GM12878 (cell line): ENCODE data around the gene CFHR5.

Experiments used
- CREB1 ChIP-seq: IDR thresholded peaks from 2 replicates; pipeline ENCODE4 v1.6.1; 2012; ENCODE audit warnings: low read depth, mild to moderate bottlenecking, inconsistent platforms
- CTCF ChIP-seq, 3 experiments: IDR thresholded peaks in 2 of 3; conservative IDR thresholded peaks in 1 of 3; 2 replicates each; pipeline ENCODE4 v1.5.1; 2011; ENCODE audit warnings: low read depth in 3 of 3, low read length in 3 of 3, mild to moderate bottlenecking in 3 of 3, control low read depth in 2 of 3, moderate library complexity in 2 of 3, inconsistent platforms in 1 of 3, mixed read lengths in 1 of 3; ENCODE audit not compliant: control insufficient read depth in 2 of 3, insufficient read depth in 1 of 3; ENCODE audit errors: extremely low read depth in 1 of 3
- CUX1 ChIP-seq: IDR thresholded peaks from 2 replicates; pipeline ENCODE4 v1.6.1; 2012; ENCODE audit warnings: improper control_type of control experiment, low read depth, low read length; ENCODE audit not compliant: insufficient replicate concordance
- E2F4 ChIP-seq: IDR thresholded peaks from 2 replicates; pipeline ENCODE4 v1.6.1; 2012; ENCODE audit warnings: low read depth, low read length, improper control_type of control experiment
- HDAC2 ChIP-seq: fragments of 200-600 bp; sonication (generic); IDR thresholded peaks from 2 replicates; pipeline ENCODE4 v1.6.1; 2017
- JUND ChIP-seq: IDR thresholded peaks from 2 replicates; pipeline ENCODE4 v1.6.1; 2012; ENCODE audit warnings: low read depth, mild to moderate bottlenecking, low read length, improper control_type of control experiment, moderate library complexity
- POLR2A ChIP-seq: IDR thresholded peaks from 2 replicates; pipeline ENCODE4 v1.6.1; 2011; ENCODE audit warnings: low read depth, mild to moderate bottlenecking, low read length
- POLR2AphosphoS5 ChIP-seq: IDR thresholded peaks from 2 replicates; pipeline ENCODE4 v1.6.1; 2011; ENCODE audit warnings: mild to moderate bottlenecking, low read length, inconsistent platforms
- RFX5 ChIP-seq: IDR thresholded peaks from 2 replicates; pipeline ENCODE4 v1.6.1; 2011; ENCODE audit warnings: low read depth, low read length, improper control_type of control experiment
- SP1 ChIP-seq: IDR thresholded peaks from one replicate; pipeline ENCODE4 v1.6.1; 2011; ENCODE audit warnings: low read depth, low read length
- SRF ChIP-seq, 2 experiments: IDR thresholded peaks; 2 replicates each; pipeline ENCODE4 v1.6.1; 2011; ENCODE audit warnings: low read depth in 2 of 2, low read length in 2 of 2, mild to moderate bottlenecking in 1 of 2, moderate library complexity in 1 of 2
- TCF3 ChIP-seq: IDR thresholded peaks from 2 replicates; pipeline ENCODE4 v1.6.1; 2012; ENCODE audit warnings: low read depth, mild to moderate bottlenecking, low read length, borderline replicate concordance; ENCODE audit not compliant: insufficient read depth

- TF ChIP-seq JUND, result no peak
- TF ChIP-seq CTCF (IDR thresholded peaks at IDR 0.05 in 2 of 3, conservative IDR thresholded peaks at IDR 0.05 in 1 of 3; ENCODE audit: control insufficient read depth in 2 of 3, extremely low read depth in 1 of 3, insufficient read depth in 1 of 3, low read depth in 3 of 3, low read length in 3 of 3), result no peak
- TF ChIP-seq CREB1, result no peak
- TF ChIP-seq CUX1, result no peak
- no peak for TF ChIP-seq POLR2A
- no peak for TF ChIP-seq RFX5
- TF ChIP-seq E2F4, result no peak
- TF ChIP-seq TCF3, result no peak
- no peak for TF ChIP-seq SRF (IDR thresholded peaks at IDR 0.05; ENCODE audit: low read depth in 2 of 2, low read length in 2 of 2)
- no peak for TF ChIP-seq SP1
- no peak for TF ChIP-seq POLR2AphosphoS5
- no peak for TF ChIP-seq HDAC2
Observed at GRCh38 chr1:197003132-197003531, 25.8 kb downstream of the CFHR5 start.
